Neuronal stem cell (in vitro differentiated cells): Measurements from ENCODE around the gene CD300H.

Source experiments
- DNase-seq: peaks from one replicate; pipeline ENCODE4 v3.0.0-alpha.2; 2013; ENCODE audit warnings: low spot score
- H2AFZ ChIP-seq: one replicate; pipeline ENCODE4 v1.6.1; 2013; ENCODE audit warnings: mild to moderate bottlenecking, low read length, inconsistent platforms
- H2AK5ac ChIP-seq: 2 replicates; pipeline ENCODE4 v1.6.1; 2013; ENCODE audit warnings: low read depth, mild to moderate bottlenecking, inconsistent platforms, low read length, moderate library complexity, mixed read lengths
- H2BK120ac ChIP-seq: 2 replicates; pipeline ENCODE4 v1.6.1; 2013; ENCODE audit warnings: low read depth, mild to moderate bottlenecking, inconsistent platforms, low read length, moderate library complexity, mixed read lengths
- H2BK12ac ChIP-seq: one replicate; pipeline ENCODE4 v1.6.1; 2013; ENCODE audit warnings: low read length, inconsistent platforms
- H2BK15ac ChIP-seq: 2 replicates; pipeline ENCODE4 v1.6.1; 2013; ENCODE audit warnings: mild to moderate bottlenecking, low read length, inconsistent platforms, mixed read lengths
- H2BK5ac ChIP-seq: one replicate; pipeline ENCODE4 v1.6.1; 2013; ENCODE audit warnings: inconsistent platforms, mild to moderate bottlenecking, low read length, moderate library complexity
- H3K14ac ChIP-seq: one replicate; pipeline ENCODE4 v1.6.1; 2013; ENCODE audit warnings: low read length, inconsistent platforms
- H3K18ac ChIP-seq: 2 replicates; pipeline ENCODE4 v1.6.1; 2013; ENCODE audit warnings: low read length, inconsistent platforms
- H3K23ac ChIP-seq: 2 replicates; pipeline ENCODE4 v1.6.1; 2013; ENCODE audit warnings: low read depth, mild to moderate bottlenecking, mixed read lengths, low read length, inconsistent platforms; ENCODE audit not compliant: poor library complexity
- H3K27ac ChIP-seq: replicated peaks from 3 replicates; pipeline ENCODE4 v1.5.1; 2013; ENCODE audit warnings: low read length, inconsistent platforms
- H3K27me3 ChIP-seq, 3 experiments: 2 replicates each; pipeline ENCODE4 v1.6.1; 2013; ENCODE audit warnings: low read length in 3 of 3, mild to moderate bottlenecking in 2 of 3, inconsistent platforms in 1 of 3, low read depth in 1 of 3, mixed read lengths in 1 of 3, moderate library complexity in 1 of 3; ENCODE audit not compliant: control insufficient read depth in 3 of 3, insufficient read depth in 3 of 3
- H3K36me3 ChIP-seq, 2 donors: replicated peaks in 1 of 2; 2 replicates each; pipeline ENCODE4 v1.6.1; 2013; ENCODE audit warnings: low read length in 2 of 2; ENCODE audit not compliant: control insufficient read depth in 2 of 2, insufficient read depth in 2 of 2
- H3K4ac ChIP-seq: 2 replicates; pipeline ENCODE4 v1.6.1; 2013; ENCODE audit warnings: inconsistent platforms, mild to moderate bottlenecking, low read length, moderate library complexity
- H3K4me1 ChIP-seq, 2 donors: 1 replicate in 1 of 2; 2 replicates in 1 of 2; pipeline ENCODE4 v1.6.1; 2013; ENCODE audit warnings: low read length in 2 of 2, low read depth in 1 of 2; ENCODE audit not compliant: control insufficient read depth in 2 of 2, insufficient read depth in 1 of 2
- H3K4me2 ChIP-seq: one replicate; pipeline ENCODE4 v1.6.1; 2013; ENCODE audit warnings: mild to moderate bottlenecking, low read length, inconsistent platforms; ENCODE audit not compliant: insufficient read depth, poor library complexity, severe bottlenecking
- H3K4me3 ChIP-seq, 2 donors: 2 replicates each; pipeline ENCODE4 v1.5.1; 2013; ENCODE audit warnings: low read length in 2 of 2, mild to moderate bottlenecking in 2 of 2, inconsistent platforms in 1 of 2, moderate library complexity in 1 of 2
- H3K79me1 ChIP-seq: one replicate; pipeline ENCODE4 v1.6.1; 2013; ENCODE audit warnings: low read depth, mild to moderate bottlenecking, inconsistent platforms, low read length, moderate library complexity
- H3K9ac ChIP-seq: one replicate; pipeline ENCODE4 v1.6.1; 2013; ENCODE audit warnings: mild to moderate bottlenecking, low read depth, low read length, inconsistent platforms; ENCODE audit not compliant: poor library complexity
- H3K9me3 ChIP-seq, 2 donors: replicated peaks in 1 of 2; 2 replicates each; pipeline versions ENCODE3 to v1.6.1; 2013; ENCODE audit warnings: low read length in 2 of 2, mild to moderate bottlenecking in 2 of 2, inconsistent platforms in 1 of 2, low read depth in 1 of 2, mixed read lengths in 1 of 2, moderate library complexity in 1 of 2; ENCODE audit not compliant: control insufficient read depth in 2 of 2, insufficient read depth in 1 of 2
- H4K8ac ChIP-seq: one replicate; pipeline ENCODE4 v1.6.1; 2013; ENCODE audit warnings: low read depth, mild to moderate bottlenecking, inconsistent platforms, low read length, moderate library complexity
- H4K91ac ChIP-seq: one replicate; pipeline ENCODE4 v1.6.1; 2013; ENCODE audit warnings: low read length, low read depth, mild to moderate bottlenecking, inconsistent platforms; ENCODE audit not compliant: poor library complexity
- WGBS, 2 donors: extraction: QIAGEN DNeasy Blood & Tissue Kit; methylation state at CpG; one replicate each; pipeline ENCODE4 v1.1.7; 2013; ENCODE audit warnings: missing lambda C conversion rate in 2 of 2, mixed read lengths in 1 of 2; ENCODE audit not compliant: insufficient read length in 2 of 2, insufficient replicate concordance in 1 of 2; ENCODE audit errors: extremely low coverage in 2 of 2; 5-methylcytosine and 5-hydroxymethylcytosine counted together

CD300H gene

GRCh38 chr17:74601944-74602572, 34.7 kb upstream of the CD300H start:
- H4K91ac ChIP-seq: peak overlapping the region; percentile 34
- WGBS, 2 donors: no CpG with 5 or more reads among the region's 12 CpGs

GRCh38 chr17:74599448-74599939, 32.2 kb upstream of the CD300H start:
- Histone ChIP-seq H2AFZ (no peak overlapping the region), H3K9me3 (no peaks in the 10 kb centered on the region), H3K14ac (no peak overlapping the region), H4K8ac (no peak overlapping the region), H3K79me1 (no peaks in the 10 kb centered on the region), H2BK5ac (no peak overlapping the region), H3K27me3 (peaks cover 0 to 32% (median 0%) of the 10 kb centered on the region in 3 experiments), H3K23ac (no peak overlapping the region), H3K9ac (no peak overlapping the region), H3K4ac (no peak overlapping the region), H2BK12ac (no peak overlapping the region), H4K91ac (no peak overlapping the region), H2AK5ac (no peak overlapping the region), H3K4me2 (no peak overlapping the region), H3K4me1 (peaks cover 0 to 3% of the 10 kb centered on the region in 2 donors), H3K36me3 (no peaks in the 10 kb centered on the region), H2BK120ac (no peak overlapping the region), H3K4me3 (peak overlapping the region in 1 of 2 donors; percentile 6), H3K18ac (peak overlapping the region; percentile 48), H2BK15ac (no peak overlapping the region), H3K27ac (no peak overlapping the region)
- no CpG with 5 or more reads among the region's 10 CpGs for WGBS, 2 donors
- DNase-seq: no peak

More at GRCh38 chr17:74601944-74602572, 34.7 kb upstream of the CD300H start:
- no peak overlapping the region for H3K4me2 ChIP-seq
- H3K4me3 ChIP-seq: no peak overlapping the region
- peaks cover 0 to 3% of the 10 kb centered on the region in 2 donors for H3K4me1 ChIP-seq
- no peak overlapping the region for H2BK120ac ChIP-seq
- no peaks in the 10 kb centered on the region for H3K9me3 ChIP-seq
- no peak overlapping the region for H2BK5ac ChIP-seq
- DNase-seq: peak; percentile 14
- no peak overlapping the region for H4K8ac ChIP-seq
- H3K27ac ChIP-seq: no peak overlapping the region
- no peak overlapping the region for H2BK12ac ChIP-seq
- H3K9ac ChIP-seq: peak overlapping the region; percentile 73
- H3K27me3 ChIP-seq: peaks cover 0 to 35% (median 0%) of the 10 kb centered on the region in 3 experiments
- no peaks in the 10 kb centered on the region for H3K36me3 ChIP-seq
- no peak overlapping the region for H2AFZ ChIP-seq
- H2AK5ac ChIP-seq: no peak overlapping the region
- H3K14ac ChIP-seq: no peak overlapping the region
- no peak overlapping the region for H3K4ac ChIP-seq
- H3K23ac ChIP-seq: peak overlapping the region; percentile 12
- no peaks in the 10 kb centered on the region for H3K79me1 ChIP-seq
- no peak overlapping the region for H2BK15ac ChIP-seq
- peak overlapping the region; percentile 30 for H3K18ac ChIP-seq

DNA sequence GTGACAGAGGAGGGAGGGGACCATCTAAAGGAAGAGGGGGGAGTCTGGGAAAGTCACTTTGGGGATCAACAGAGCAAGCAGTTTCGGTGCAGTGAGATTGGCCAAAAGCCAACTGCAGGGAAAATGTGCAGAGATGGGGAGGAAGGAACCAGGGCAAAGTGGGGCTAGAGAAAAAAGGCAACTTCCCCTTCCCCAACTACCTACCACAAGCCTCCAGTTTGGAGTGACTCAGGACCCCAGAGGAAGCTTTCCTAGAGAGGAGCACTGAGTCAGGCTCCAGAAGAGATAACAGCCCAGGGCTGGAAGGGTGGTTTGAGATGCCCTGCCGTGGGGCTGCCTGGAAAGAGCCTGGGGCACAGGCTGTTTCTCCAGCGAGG, 31.7 kb upstream of the CD300H start:
- no CpG with 5 or more reads among the region's 3 CpGs for WGBS, 2 donors
- H4K91ac ChIP-seq: no peak overlapping the region

GRCh38 chr17:74598346-74599022, 31.2 kb upstream of the CD300H start:
- no peak overlapping the region for H2BK15ac ChIP-seq
- peaks cover 0 to 23% (median 0%) of the 10 kb centered on the region in 3 experiments for H3K27me3 ChIP-seq
- H3K23ac ChIP-seq: no peak overlapping the region
- no peak overlapping the region for H2BK12ac ChIP-seq
- H3K9ac ChIP-seq: no peak overlapping the region
- H2BK5ac ChIP-seq: no peak overlapping the region
- H3K36me3 ChIP-seq: no peaks in the 10 kb centered on the region
- H4K91ac ChIP-seq: no peak overlapping the region
- no peak overlapping the region for H2AFZ ChIP-seq
- H2AK5ac ChIP-seq: no peak overlapping the region
- H3K18ac ChIP-seq: no peak overlapping the region
- H3K4me3 ChIP-seq: no peak overlapping the region
- H3K4me2 ChIP-seq: no peak overlapping the region
- no CpG with 5 or more reads among the region's 4 CpGs for WGBS, 2 donors
- H3K4me1 ChIP-seq: peaks cover 0 to 3% of the 10 kb centered on the region in 2 donors
- no peak overlapping the region for H3K27ac ChIP-seq
- H2BK120ac ChIP-seq: no peak overlapping the region
- no peak overlapping the region for H4K8ac ChIP-seq
- no peaks in the 10 kb centered on the region for H3K9me3 ChIP-seq
- DNase-seq: no peak
- peak overlapping the region; percentile 32 for H3K14ac ChIP-seq
- no peaks in the 10 kb centered on the region for H3K79me1 ChIP-seq
- no peak overlapping the region for H3K4ac ChIP-seq

More for the DNA sequence above, 31.7 kb upstream of the CD300H start:
- Histone ChIP-seq H3K23ac (no peak overlapping the region), H2BK120ac (no peak overlapping the region), H4K8ac (no peak overlapping the region), H2BK12ac (no peak overlapping the region), H3K27ac (no peak overlapping the region), H3K27me3 (peaks cover 0 to 27% (median 0%) of the 10 kb centered on the region in 3 experiments), H3K18ac (peak overlapping the region; percentile 48), H3K9me3 (no peaks in the 10 kb centered on the region), H3K4me2 (no peak overlapping the region), H3K4me1 (peaks cover 0 to 3% of the 10 kb centered on the region in 2 donors), H3K79me1 (no peaks in the 10 kb centered on the region), H3K9ac (no peak overlapping the region), H3K4me3 (no peak overlapping the region), H2AK5ac (no peak overlapping the region), H2BK15ac (no peak overlapping the region), H2AFZ (no peak overlapping the region), H3K14ac (peak overlapping the region; percentile 32), H3K4ac (no peak overlapping the region), H2BK5ac (no peak overlapping the region), H3K36me3 (no peaks in the 10 kb centered on the region)
- no peak for DNase-seq
